Activated CD8-positive, alpha-beta T cell treated with anti-CD3 and anti-CD28 coated beads for 36 hours (primary cell): Measurements from ENCODE around the gene INO80D. TPM values are rescaled to one million over a fixed set of nuclear protein-coding genes. Genes with fewer than 3 reads are reported as not detected.
"Not testable (repeated sequence)": the region's sequence is repeated elsewhere in the genome, so short reads cannot be mapped to it uniquely, and the experiment has no call there.

Experiments
- ATAC-seq: fragments of 200-7000 bp; cut with Tn5 transposase; one replicate; pipeline ENCODE4 v1.10.0; 2021; ENCODE audit warnings: mild to moderate bottlenecking, moderate library complexity
- CTCF ChIA-PET: fragments of 350-600 bp; sonication (Branson Sonifier 250); formaldehyde crosslinking; loops from one replicate; lab custom pipeline; 2021; ENCODE audit warnings: antibody characterized with exemption; lab: Charles Lee
- POLR2A ChIA-PET: fragments of 350-600 bp; sonication (Branson Sonifier 250); formaldehyde crosslinking; loops from one replicate; lab custom pipeline; 2021; ENCODE audit warnings: antibody characterized with exemption; lab: Charles Lee
- DNase-seq: peaks from one replicate; pipeline ENCODE4 v3.0.0-alpha.2; 2020
- H3K27ac Mint-ChIP-seq: one replicate; pipeline ENCODE4 v1.8.0; 2021; ENCODE audit warnings: mild to moderate bottlenecking, mixed read lengths
- H3K27me3 Mint-ChIP-seq: one replicate; pipeline ENCODE4 v1.8.0; 2021; ENCODE audit warnings: mixed read lengths
- H3K36me3 Mint-ChIP-seq: one replicate; pipeline ENCODE4 v1.8.0; 2021; ENCODE audit warnings: low read depth, mixed read lengths
- H3K4me1 Mint-ChIP-seq: one replicate; pipeline ENCODE4 v1.8.0; 2021; ENCODE audit warnings: low read depth, mixed read lengths
- H3K4me3 Mint-ChIP-seq: one replicate; pipeline ENCODE4 v1.8.0; 2021; ENCODE audit warnings: mild to moderate bottlenecking, moderate library complexity, mixed read lengths
- H3K9me3 Mint-ChIP-seq: one replicate; pipeline ENCODE4 v1.8.0; 2021; ENCODE audit warnings: mixed read lengths
- intact Hi-C: fragments of 100-400 bp; cut with micrococcal nuclease; formaldehyde crosslinking; loops from one replicate; pipeline ENCODE4 v1.10.0; 2022
- total RNA-seq, 2 experiments: library from RNA; stranded (reverse); gene quantifications; one replicate each; pipeline ENCODE4 v1.2.3, GENCODE V29; 2021
- TF ChIP-seq, protein P1 (sequence below): fragments of 200-600 bp; IDR thresholded peaks from one replicate; pipeline ENCODE4 v1.8.0; 2022; ENCODE audit warnings: antibody characterized with exemption, mild to moderate bottlenecking

Gene INO80D
- total RNA-seq, 2 experiments from 2014 or later, result 15.9 to 16.7 TPM

DNA sequence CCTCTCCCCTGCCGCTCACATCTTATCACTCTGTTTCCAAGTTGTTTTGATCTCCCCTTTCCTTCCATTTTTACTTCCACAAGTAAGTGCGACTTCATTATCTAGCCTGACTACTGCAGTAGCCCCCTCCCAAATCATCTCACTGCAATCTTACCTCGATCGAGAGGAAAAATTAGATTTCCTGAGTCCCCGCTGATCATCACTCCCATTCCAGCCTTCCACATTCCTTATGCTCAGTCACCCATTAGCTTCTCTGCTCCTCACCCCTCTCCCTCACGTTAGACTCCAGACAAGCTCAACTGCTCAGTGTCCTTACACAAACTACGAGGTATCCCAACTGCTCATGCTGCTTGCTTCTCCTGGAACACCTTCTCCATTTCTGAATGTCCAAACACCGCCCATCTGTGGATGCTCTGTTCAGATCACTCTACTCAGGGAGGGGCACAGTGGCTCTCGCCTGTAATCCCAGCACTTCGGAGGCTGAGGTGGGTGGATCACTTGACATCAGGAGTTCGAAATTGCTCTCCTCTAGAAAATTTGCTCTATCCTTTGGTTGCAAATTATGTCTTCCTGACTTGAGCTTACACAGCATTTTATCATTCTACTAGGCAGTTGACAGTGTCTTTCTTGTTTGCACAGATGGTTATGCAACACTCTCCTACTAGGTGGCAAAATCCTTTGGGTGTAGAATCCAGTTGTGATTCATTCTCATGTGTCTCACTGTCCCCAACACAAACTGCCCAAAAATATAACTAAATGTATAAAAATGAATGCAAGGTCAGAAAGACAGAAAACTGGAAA, 96.5 kb downstream of the INO80D start:
- ATAC-seq, result no peak
- CTCF ChIA-PET, result no interaction called here
- POLR2A ChIA-PET, result no interaction called here
- Mint-ChIP-seq H3K27ac (no peak overlapping the region), H3K9me3 (no peaks in the 10 kb centered on the region), H3K36me3 (peaks cover 11% of the 10 kb centered on the region), H3K27me3 (no peaks in the 10 kb centered on the region), H3K4me3 (no peak overlapping the region), H3K4me1 (no peaks in the 10 kb centered on the region)
- intact Hi-C loops, result no loop called here
- no peak for DNase-seq
- TF ChIP-seq, protein P1, sequence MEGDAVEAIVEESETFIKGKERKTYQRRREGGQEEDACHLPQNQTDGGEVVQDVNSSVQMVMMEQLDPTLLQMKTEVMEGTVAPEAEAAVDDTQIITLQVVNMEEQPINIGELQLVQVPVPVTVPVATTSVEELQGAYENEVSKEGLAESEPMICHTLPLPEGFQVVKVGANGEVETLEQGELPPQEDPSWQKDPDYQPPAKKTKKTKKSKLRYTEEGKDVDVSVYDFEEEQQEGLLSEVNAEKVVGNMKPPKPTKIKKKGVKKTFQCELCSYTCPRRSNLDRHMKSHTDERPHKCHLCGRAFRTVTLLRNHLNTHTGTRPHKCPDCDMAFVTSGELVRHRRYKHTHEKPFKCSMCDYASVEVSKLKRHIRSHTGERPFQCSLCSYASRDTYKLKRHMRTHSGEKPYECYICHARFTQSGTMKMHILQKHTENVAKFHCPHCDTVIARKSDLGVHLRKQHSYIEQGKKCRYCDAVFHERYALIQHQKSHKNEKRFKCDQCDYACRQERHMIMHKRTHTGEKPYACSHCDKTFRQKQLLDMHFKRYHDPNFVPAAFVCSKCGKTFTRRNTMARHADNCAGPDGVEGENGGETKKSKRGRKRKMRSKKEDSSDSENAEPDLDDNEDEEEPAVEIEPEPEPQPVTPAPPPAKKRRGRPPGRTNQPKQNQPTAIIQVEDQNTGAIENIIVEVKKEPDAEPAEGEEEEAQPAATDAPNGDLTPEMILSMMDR, result no peak

DNA sequence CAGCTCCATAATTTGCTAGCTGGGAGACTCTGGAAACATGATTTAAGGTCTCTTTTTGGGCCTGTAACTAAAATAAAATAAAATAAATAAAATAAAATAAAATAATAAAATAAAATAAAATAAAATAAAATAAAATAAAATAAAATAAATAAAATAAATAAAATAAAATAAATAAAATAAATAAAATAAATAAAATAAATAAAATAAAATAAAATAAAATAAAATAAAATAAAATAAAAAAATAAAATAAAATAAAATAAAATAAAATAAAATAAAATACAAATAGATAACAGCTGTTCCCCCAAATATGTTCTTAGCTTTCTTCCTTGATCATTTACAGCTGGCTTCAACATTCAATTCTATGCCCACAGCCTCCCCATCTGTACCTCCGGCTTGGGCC, 97.3 kb downstream of the INO80D start:
- H3K9me3 Mint-ChIP-seq, ATAC-seq, POLR2A ChIA-PET, H3K27ac Mint-ChIP-seq, H3K27me3 Mint-ChIP-seq, H3K4me1 Mint-ChIP-seq, intact Hi-C loops, H3K4me3 Mint-ChIP-seq, DNase-seq: not testable (repeated sequence)
- H3K36me3 Mint-ChIP-seq, result peaks cover 11% of the 10 kb centered on the region
- CTCF ChIA-PET, result interaction anchor here (1.3 kb wide), 1 partner anchor 11 kb away, joined by 4 read pairs; no protein-coding TSS in a partner anchor

DNA sequence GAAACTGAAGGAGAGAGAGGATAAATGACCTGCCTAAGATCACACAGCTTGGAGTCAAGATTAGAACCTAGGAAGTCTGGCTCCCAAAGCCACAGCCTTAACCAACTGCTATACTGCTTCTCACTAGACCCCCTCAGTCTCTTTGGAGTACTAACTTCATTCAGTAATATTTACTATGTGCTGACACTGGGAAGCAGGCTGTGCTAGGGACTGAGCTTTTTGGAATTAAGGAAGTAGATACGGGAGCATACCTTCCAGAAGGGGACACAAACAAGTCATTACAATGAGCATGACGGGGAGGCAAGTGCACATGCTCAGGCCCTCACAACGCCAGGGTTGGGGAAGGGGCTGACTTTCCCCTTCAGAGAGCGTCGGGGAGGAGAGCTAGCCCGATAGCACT, 97.7 kb downstream of the INO80D start:
- no peaks in the 10 kb centered on the region for H3K9me3 Mint-ChIP-seq
- POLR2A ChIA-PET, result no interaction called here

DNA sequence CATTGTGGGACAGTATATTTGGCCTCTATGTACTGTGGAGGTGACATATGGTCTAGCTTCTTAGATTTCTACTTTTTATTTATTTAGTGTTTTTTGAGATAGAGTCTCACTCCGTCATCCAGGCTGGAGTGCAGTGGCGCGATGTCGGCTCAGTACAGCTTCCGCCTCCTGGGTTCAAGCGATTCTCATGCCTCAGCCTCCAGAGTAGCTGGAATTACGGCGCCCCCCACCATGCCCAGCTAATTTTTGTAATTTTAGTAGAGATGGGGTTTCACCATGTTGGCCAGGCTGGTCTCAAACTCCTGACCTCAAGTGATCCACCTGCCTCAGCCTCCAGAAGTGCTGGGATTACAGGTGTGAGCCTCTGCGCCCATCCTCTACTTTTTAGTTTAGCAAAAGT, 99.6 kb downstream of the INO80D start:
- H3K27me3 Mint-ChIP-seq, DNase-seq, H3K27ac Mint-ChIP-seq, intact Hi-C loops, H3K4me1 Mint-ChIP-seq, ATAC-seq, H3K4me3 Mint-ChIP-seq, H3K9me3 Mint-ChIP-seq, H3K36me3 Mint-ChIP-seq: not testable (repeated sequence)
- ChIA-PET POLR2A (interaction anchor here (0.6 to 1.3 kb wide), 2 partner anchors 11 to 293 kb away, joined by 3 to 4 read pairs; no protein-coding TSS in a partner anchor), CTCF (interaction anchor here (0.9 to 1.6 kb wide), 4 partner anchors 9 to 178 kb away, joined by 3 to 5 read pairs (median 3); no protein-coding TSS in a partner anchor)

More for the DNA sequence above, 97.7 kb downstream of the INO80D start:
- CTCF ChIA-PET, result interaction anchor here (1.3 to 1.6 kb wide), 2 partner anchors 10 to 62 kb away, joined by 4 to 5 read pairs; no protein-coding TSS in a partner anchor
- Mint-ChIP-seq H3K4me3 (no peak overlapping the region), H3K27me3 (no peaks in the 10 kb centered on the region), H3K27ac (no peak overlapping the region), H3K36me3 (peaks cover 9% of the 10 kb centered on the region), H3K4me1 (peaks cover 2% of the 10 kb centered on the region)
- ATAC-seq, result no peak
- intact Hi-C loops, result no loop called here
- TF ChIP-seq, protein P1, result no peak
- DNase-seq, result no peak

DNA sequence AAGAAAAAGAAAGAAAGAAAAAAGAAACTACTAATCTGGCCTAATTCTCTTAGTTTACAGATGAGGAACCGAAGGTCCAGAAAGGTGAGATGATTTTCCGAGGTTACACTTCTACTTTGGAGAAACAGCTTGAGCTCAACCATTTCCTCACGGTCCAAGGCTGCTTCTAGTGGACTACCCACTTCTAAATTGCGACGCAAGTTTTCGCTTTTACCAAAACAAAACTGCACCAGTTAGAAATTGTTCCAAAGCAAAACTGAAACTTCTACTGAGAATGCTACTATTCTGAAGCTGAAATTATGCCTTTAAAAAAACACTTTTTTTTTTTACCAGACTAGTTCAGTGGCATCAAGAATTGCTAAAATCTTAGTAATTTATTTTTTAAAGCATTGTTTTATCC, 101.6 kb downstream of the INO80D start:
- POLR2A ChIA-PET, result no interaction called here
- CTCF ChIA-PET, result no interaction called here
- DNase-seq (no peak), ATAC-seq (no peak)
- peaks cover 2% of the 10 kb centered on the region for H3K4me1 Mint-ChIP-seq
- H3K4me3 Mint-ChIP-seq, result no peak overlapping the region
- H3K27me3 Mint-ChIP-seq, result no peaks in the 10 kb centered on the region
- no peak overlapping the region for H3K27ac Mint-ChIP-seq
- TF ChIP-seq, protein P1, result no peak
- no peaks in the 10 kb centered on the region for H3K36me3 Mint-ChIP-seq
- intact Hi-C loops, result no loop called here
- no peaks in the 10 kb centered on the region for H3K9me3 Mint-ChIP-seq

DNA sequence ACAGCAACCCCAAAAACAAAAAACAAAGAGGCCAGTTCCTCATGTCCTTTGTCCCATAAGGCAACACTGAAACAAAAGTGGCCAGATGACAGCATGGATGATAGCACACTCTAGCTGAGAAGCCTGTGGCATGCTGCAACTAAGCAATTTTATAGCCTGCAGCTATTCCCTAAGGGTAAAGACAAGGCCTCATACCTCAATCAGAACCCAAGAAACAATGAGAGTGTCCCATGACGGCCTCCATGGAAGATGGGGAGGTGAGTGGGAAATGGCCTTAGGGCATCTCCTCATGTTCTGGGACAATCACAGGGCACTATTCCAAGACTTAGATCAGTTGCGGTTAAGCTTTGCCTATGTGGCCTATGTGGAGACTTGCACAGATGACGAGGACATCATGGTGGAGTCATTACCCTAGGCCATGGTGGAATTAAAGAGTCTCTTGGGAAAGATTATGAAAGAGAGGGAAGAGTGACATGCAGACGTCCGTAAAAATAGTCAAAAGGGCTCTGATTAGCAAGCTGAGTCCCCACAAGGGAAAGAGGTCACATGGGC, 103.1 kb downstream of the INO80D start:
- no peaks in the 10 kb centered on the region for H3K9me3 Mint-ChIP-seq
- peaks cover 2% of the 10 kb centered on the region for H3K4me1 Mint-ChIP-seq
- H3K27ac Mint-ChIP-seq, result no peak overlapping the region

DNA sequence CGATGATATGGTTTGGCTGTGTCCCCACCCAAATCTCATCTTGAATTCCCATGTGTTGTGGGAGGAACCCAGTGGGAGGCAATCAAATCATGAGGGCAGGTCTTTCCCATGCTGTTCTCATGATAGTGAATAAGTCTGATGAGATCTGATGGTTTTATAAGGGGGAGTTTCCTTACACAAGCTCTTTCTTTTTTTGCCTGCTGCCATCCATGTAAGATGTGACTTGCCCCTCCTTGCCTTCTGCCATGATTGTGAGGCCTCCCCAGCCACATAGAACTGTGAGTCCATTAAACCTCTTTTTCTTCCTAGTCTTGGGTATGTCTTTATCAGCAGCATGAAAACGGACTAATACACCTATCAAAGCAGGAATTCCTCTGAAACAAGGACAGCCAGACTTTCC, 107.2 kb downstream of the INO80D start:
- H3K9me3 Mint-ChIP-seq, H3K4me3 Mint-ChIP-seq, ATAC-seq, H3K27me3 Mint-ChIP-seq, H3K4me1 Mint-ChIP-seq, DNase-seq, H3K27ac Mint-ChIP-seq, POLR2A ChIA-PET, H3K36me3 Mint-ChIP-seq, intact Hi-C loops: not testable (repeated sequence)
- CTCF ChIA-PET, result interaction anchor here (1.3 kb wide), 1 partner anchor 9 kb away, joined by 4 read pairs; no protein-coding TSS in a partner anchor

More for the DNA sequence above, 103.1 kb downstream of the INO80D start:
- intact Hi-C loops, result no loop called here
- no peak overlapping the region for H3K4me3 Mint-ChIP-seq
- TF ChIP-seq, protein P1, result no peak
- no peak for DNase-seq
- POLR2A ChIA-PET, result no interaction called here
- ATAC-seq, result no peak
- H3K36me3 Mint-ChIP-seq, result no peaks in the 10 kb centered on the region
- no peaks in the 10 kb centered on the region for H3K27me3 Mint-ChIP-seq
- CTCF ChIA-PET, result no interaction called here

DNA sequence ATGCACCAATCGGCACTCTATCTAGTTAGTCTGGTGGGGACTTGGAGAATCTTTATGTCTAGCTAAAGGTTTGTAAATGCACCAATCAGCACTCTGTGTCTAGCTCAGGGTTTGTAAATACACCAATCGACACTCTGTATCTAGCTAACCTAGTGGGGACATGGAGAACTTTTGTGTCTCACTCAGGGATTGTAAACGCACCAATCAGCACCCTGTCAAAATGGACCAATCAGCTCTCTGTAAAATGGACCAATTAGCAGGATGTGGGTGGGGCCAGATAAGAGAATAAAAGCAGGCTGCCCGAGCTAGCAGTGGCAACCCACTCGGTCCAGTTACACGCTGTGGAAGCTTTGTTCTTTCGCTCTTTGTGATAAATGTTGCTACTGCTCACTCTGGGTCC, 108.3 kb downstream of the INO80D start:
- H3K27ac Mint-ChIP-seq, H3K9me3 Mint-ChIP-seq, DNase-seq, POLR2A ChIA-PET, H3K4me3 Mint-ChIP-seq, H3K36me3 Mint-ChIP-seq, ATAC-seq, intact Hi-C loops, H3K27me3 Mint-ChIP-seq, H3K4me1 Mint-ChIP-seq: not testable (repeated sequence)
- CTCF ChIA-PET, result interaction anchor here (1.3 kb wide), 1 partner anchor 10 kb away, joined by 4 read pairs; no protein-coding TSS in a partner anchor
